Epithelial cell of proximal tubule (primary cell): Measurements from ENCODE around the gene NUP35. TPM values are rescaled to one million over a fixed set of nuclear protein-coding genes. Genes with fewer than 3 reads are reported as not detected.

Experiments
- DNase-seq: peaks from one replicate; pipeline ENCODE4 v3.0.0-alpha.2; 2011; ENCODE audit warnings: low read depth
- H3K4me3 ChIP-seq: 2 replicates; pipeline ENCODE4 v1.5.1; 2011; ENCODE audit warnings: low read depth, mild to moderate bottlenecking, low read length
- total RNA-seq: library from RNA; depleted of rRNA; stranded (reverse); fragments of >200 nt; gene quantifications from 2 replicates; pipeline ENCODE4 v1.2.3, GENCODE V29; 2015
- TF ChIP-seq, protein P1 (sequence below): conservative IDR thresholded peaks from 2 replicates; pipeline ENCODE4 v1.5.1; 2012; ENCODE audit warnings: low read depth, mild to moderate bottlenecking, low read length

NUP35 gene, protein sequence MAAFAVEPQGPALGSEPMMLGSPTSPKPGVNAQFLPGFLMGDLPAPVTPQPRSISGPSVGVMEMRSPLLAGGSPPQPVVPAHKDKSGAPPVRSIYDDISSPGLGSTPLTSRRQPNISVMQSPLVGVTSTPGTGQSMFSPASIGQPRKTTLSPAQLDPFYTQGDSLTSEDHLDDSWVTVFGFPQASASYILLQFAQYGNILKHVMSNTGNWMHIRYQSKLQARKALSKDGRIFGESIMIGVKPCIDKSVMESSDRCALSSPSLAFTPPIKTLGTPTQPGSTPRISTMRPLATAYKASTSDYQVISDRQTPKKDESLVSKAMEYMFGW
- 19.1 and 30.1 TPM in 2 replicates for total RNA-seq

DNA sequence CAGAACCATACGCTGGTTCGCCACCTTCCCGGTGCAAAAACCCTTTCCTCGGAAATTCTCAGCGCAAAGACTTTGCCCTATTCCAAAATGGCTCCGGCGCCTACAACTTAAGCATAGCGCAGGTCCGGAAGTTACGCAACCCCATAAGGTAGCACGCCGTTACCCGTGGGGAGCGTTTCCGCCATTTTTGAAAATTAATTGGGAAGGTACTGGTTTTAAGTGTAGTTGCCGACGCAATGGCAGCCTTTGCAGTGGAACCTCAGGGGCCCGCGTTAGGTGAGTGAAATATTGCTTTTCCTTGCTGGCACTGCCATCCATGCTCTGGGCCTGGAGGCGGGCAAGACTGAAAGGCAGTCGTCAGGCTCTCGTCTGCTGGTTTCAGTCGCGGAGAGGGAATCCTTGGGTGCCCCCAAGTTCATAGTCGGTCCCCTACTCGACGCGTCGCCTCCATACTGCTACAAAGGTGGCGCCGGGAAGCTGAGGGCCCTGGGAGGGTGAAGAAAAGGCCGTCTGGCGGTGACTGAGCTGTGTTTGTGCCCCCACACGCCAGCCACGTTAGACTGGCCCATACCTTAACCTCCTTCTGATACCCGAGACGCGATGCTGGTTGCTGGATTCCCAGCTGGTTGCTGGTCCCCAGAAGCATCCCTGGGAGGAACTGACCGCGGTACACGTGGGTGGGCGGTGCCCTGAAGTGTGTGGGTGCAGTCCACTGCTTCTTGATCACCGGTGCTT, at the start of gene NUP35:
NUP35 (plus strand) TSS at position 222 of the 735 bp plus-strand sequence; CDS start at position 237, 15 bp downstream.
- TF ChIP-seq, protein P1, sequence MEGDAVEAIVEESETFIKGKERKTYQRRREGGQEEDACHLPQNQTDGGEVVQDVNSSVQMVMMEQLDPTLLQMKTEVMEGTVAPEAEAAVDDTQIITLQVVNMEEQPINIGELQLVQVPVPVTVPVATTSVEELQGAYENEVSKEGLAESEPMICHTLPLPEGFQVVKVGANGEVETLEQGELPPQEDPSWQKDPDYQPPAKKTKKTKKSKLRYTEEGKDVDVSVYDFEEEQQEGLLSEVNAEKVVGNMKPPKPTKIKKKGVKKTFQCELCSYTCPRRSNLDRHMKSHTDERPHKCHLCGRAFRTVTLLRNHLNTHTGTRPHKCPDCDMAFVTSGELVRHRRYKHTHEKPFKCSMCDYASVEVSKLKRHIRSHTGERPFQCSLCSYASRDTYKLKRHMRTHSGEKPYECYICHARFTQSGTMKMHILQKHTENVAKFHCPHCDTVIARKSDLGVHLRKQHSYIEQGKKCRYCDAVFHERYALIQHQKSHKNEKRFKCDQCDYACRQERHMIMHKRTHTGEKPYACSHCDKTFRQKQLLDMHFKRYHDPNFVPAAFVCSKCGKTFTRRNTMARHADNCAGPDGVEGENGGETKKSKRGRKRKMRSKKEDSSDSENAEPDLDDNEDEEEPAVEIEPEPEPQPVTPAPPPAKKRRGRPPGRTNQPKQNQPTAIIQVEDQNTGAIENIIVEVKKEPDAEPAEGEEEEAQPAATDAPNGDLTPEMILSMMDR = no peak
- DNase-seq = peak; percentile 76
- peak within 1 kb of the TSS; percentile 85 for H3K4me3 ChIP-seq

DNA sequence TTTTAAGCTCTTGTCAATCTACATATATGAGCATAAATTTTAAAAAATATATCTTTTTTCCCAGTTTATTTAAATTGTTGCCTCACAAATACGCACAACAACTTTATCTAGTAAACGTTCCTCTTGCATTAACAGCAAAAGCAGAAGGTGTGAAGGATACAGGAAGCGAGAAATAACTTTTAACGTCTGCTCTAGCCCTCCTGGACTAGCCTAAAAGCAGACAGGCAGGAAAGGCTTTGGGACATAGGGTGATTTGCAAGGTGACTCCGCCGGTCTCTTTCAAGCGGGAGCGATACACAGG, 46.1 kb upstream of the NUP35 start:
- peak overlapping the region; percentile 76 for H3K4me3 ChIP-seq
- TF ChIP-seq, protein P1 = no peak
- DNase-seq = no peak

DNA sequence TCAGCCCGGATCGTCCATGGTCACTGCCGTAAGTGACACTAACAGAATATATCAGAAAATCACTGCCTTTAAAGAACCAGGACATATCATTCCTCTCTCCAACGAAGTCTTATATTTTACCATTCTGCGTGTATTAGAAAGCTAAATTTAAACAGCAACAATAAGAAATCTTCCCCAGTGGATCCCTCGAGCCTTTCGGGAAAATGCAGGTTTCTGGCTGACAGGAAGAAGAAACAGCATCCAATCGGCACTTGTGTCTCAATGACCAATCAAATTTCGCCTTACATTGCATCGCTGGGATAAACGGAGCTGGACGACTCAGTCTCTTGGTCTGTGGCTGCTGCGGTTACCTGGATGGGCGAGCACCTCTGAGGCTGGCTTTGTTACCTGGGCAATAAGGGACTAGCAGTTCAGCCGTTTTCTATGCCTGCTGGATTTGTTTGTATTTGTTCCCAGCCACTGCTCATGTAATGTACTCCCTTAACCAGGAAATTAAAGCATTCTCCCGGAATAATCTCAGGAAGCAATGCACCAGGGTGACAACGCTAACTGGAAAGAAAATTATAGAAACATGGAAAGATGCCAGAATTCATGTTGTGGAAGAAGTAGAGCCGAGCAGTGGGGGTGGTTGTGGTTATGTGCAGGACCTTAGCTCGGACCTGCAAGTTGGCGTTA, 45.6 kb upstream of the NUP35 start, which contains the start of gene DUSP19:
DUSP19 (plus strand) TSS at position 284 of the 675 bp plus-strand sequence; CDS start at position 471, 187 bp downstream.
- DNase-seq = peak; percentile 87
- H3K4me3 ChIP-seq = peak within 1 kb of the TSS; percentile 76
- TF ChIP-seq, protein P1 = no peak

DNA sequence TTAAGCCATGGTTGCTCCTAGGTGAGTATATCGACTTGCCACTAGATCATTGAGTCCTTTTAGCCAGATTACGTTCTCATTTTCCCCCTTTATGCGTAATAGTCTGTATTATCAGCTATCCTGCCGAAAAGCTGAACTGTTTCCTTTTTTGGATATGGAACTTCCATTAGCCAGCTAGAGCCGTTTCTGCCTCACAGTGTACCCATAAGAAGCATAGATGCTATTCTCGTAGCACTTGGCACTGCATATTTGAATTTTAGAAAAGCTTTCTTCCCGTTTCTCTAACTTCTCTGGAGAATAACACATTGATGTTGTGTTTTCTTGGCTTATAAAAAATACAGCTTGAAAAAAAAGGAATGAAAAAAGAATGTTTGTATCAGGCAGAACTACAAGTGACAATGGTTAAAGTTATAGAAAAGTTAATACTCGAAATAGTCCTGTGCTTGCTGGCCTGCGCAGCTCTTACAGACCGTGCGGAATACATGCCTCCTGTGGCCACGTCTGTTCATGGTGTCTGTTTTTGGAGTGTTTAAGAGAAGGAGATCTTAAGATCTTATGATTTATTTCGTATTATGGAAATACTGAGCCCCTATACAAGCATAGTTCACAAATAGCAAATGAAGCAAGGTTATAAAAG, 45.0 kb upstream of the NUP35 start:
- no peak for DNase-seq
- TF ChIP-seq, protein P1 = no peak
- H3K4me3 ChIP-seq = peak overlapping the region; percentile 76

DNA sequence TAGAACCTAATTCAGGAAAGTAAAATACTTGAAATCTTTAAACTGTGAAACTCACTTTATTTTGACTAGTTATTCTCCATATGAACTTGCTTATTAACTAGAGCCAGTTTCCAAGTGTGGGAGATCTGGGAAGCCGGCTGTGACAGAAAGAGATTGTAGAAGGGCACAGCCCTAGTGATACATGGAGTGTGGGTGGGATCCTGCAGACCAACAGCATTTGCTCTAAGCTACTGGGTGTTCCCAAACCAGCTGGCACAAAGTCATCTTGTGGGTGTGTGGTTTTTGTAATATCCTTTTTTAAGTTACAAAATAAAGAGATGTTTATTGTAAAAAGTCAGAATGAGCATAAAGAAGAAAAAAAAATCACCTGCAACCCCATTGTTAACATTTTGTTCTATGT, 42.3 kb upstream of the NUP35 start:
- H3K4me3 ChIP-seq = no peak overlapping the region
- DNase-seq = no peak
- TF ChIP-seq, protein P1 = no peak

DNA sequence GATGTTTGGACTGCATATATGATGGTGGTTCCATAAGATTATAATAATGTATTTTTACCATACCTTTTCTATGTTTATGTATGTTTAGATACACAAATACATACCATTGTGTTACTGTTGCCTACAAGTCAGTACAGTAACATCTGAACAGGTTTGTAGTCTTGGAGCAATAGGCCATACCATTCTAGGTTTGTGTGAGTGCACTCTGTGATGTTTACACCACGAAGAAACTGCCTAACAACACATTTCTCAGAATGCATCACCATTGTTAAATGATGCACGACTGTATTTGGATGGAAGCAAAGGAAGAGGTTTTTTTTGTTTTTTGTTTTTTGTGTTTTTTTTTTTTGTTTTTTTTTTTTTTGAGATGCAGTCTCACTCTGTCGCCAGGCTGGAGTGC, 36.2 kb upstream of the NUP35 start:
- H3K4me3 ChIP-seq = no peak overlapping the region
- no peak for DNase-seq
- TF ChIP-seq, protein P1 = no peak
